AG09319 (cell line): Measurements from ENCODE around the gene ELP2.
"Not testable (repeated sequence)": the region's sequence is repeated elsewhere in the genome, so short reads cannot be mapped to it uniquely, and the experiment has no call there.

Source experiments
- DNase-seq: peaks from one replicate; pipeline ENCODE4 v3.0.0-alpha.2; 2010; ENCODE audit warnings: low read depth; ENCODE audit errors: extremely low read depth
- TF ChIP-seq, protein P1 (sequence below): IDR thresholded peaks from 2 replicates; pipeline ENCODE4 v1.5.1; 2011; ENCODE audit warnings: low read depth, mild to moderate bottlenecking, inconsistent platforms, low read length, moderate library complexity

ELP2 gene

GRCh38 chr18:36108196-36108595 lies 21.5 kb upstream of the ELP2 start:
- TF ChIP-seq, protein P1, sequence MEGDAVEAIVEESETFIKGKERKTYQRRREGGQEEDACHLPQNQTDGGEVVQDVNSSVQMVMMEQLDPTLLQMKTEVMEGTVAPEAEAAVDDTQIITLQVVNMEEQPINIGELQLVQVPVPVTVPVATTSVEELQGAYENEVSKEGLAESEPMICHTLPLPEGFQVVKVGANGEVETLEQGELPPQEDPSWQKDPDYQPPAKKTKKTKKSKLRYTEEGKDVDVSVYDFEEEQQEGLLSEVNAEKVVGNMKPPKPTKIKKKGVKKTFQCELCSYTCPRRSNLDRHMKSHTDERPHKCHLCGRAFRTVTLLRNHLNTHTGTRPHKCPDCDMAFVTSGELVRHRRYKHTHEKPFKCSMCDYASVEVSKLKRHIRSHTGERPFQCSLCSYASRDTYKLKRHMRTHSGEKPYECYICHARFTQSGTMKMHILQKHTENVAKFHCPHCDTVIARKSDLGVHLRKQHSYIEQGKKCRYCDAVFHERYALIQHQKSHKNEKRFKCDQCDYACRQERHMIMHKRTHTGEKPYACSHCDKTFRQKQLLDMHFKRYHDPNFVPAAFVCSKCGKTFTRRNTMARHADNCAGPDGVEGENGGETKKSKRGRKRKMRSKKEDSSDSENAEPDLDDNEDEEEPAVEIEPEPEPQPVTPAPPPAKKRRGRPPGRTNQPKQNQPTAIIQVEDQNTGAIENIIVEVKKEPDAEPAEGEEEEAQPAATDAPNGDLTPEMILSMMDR: no peak
- no peak for DNase-seq

DNA sequence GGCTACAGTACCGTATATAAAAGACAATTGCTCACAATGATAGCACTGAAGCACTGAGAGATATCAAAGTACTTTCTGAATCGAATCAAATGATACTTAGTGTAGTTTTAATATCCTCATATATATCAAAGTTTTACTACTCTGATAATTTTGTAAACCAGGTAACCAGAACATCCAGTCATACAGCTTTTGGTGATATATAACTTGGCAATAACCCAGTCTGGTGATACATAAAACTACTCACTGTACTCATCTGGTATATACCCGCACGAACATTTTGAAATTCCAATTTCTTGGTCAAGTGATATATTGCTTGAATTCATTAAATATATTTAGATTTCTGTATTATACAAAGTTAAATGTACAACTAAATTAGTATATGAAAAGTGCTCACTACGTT lies 21.1 kb upstream of the ELP2 start:
- DNase-seq: no peak

GRCh38 chr18:36109737-36110136 lies 20.0 kb upstream of the ELP2 start:
- TF ChIP-seq, protein P1: no peak
- DNase-seq: no peak

More for the DNA sequence above, 21.1 kb upstream of the ELP2 start:
- TF ChIP-seq, protein P1: no peak

DNA sequence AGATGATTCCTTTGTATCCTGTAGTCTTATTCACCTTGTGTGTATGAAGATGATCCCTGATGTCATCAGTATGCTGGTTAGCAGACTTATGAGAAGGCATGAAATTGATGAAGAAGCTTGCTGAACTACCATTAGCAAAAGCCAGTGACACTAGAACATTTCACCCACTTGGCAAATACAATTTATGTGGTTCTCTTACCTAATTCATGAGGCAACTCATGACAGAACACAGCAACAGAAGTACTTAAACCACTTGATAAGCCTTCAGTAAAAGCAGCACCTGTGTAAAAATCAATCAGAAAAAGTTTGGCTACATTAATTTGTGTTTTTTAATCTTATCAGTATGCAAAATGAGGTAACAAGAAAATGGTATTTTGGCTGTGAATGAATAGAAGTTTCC lies 17.4 kb upstream of the ELP2 start:
- no peak for DNase-seq
- TF ChIP-seq, protein P1: no peak

DNA sequence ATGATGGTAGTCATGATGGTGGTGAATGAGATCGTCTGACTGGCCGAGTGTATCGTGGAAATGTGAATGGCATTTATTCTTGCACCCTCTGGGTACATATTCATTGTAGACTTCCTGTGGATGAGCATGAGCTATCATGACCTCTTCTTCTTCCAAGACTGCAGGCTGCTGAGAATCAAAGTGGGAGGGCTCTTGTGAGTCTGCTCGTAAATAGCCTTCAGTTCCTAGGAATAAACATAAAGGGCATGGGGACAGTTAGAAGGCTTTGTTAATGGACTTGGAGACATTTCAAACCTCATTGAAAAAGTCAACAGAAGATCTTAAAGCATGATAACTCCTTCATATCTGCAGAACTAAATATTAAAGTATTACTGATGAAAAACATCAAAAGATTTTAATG lies 15.4 kb upstream of the ELP2 start:
- TF ChIP-seq, protein P1: no peak
- no peak for DNase-seq

DNA sequence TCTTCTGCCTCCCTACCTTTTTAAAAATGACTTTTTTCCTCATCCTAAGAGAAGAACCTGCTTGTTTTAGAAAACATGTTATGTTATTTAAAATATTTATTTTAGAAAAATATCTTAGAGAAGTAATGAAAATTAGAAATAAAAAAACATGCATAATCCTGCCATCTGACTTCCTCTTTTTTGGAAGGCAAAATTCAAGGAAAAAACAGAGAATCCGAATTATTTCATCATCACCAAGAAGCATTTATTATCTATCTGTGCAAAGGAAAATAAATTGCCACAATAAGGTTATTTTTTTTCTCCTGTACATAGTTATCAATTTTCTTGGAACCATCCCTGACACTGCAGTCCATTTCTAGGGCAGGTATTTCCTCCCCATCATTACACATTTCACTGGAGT lies 15.0 kb upstream of the ELP2 start:
- TF ChIP-seq, protein P1: no peak

GRCh38 chr18:36116771-36117170 lies 12.9 kb upstream of the ELP2 start:
- not testable (repeated sequence) for DNase-seq

More for the DNA sequence above, 15.0 kb upstream of the ELP2 start:
- DNase-seq: no peak

GRCh38 chr18:36120297-36120696 lies 9.4 kb upstream of the ELP2 start:
- DNase-seq: no peak
- TF ChIP-seq, protein P1: no peak
